Calu3 (cell line): Measurements from ENCODE around the gene RAB11B. TPM values are rescaled to one million over a fixed set of nuclear protein-coding genes. Genes with fewer than 3 reads are reported as not detected.

Experiments used
- BruUV-seq: library from RNA; stranded (reverse); fragments of 400-500 nt; replicated peaks from 2 replicates; lab custom pipeline; 2021; lab: Mats Ljungman, UMichigan
- CTCF ChIA-PET: fragments of 300-600 bp; sonication (Branson Sonifier 250); formaldehyde crosslinking; loops from one replicate; lab custom pipeline; 2022; ENCODE audit warnings: antibody characterized with exemption; lab: Charles Lee
- DNase-seq: peaks from one replicate; pipeline ENCODE4 v3.0.0; 2022
- H3K27ac Mint-ChIP-seq: one replicate; pipeline ENCODE4 v1.8.0; 2022; ENCODE audit warnings: mixed read lengths; ENCODE audit not compliant: unreplicated experiment
- H3K27me3 Mint-ChIP-seq: one replicate; pipeline ENCODE4 v1.8.0; 2022; ENCODE audit warnings: mixed read lengths; ENCODE audit not compliant: unreplicated experiment
- H3K36me3 Mint-ChIP-seq: one replicate; pipeline ENCODE4 v1.8.0; 2022; ENCODE audit warnings: mild to moderate bottlenecking, moderate library complexity, mixed read lengths; ENCODE audit not compliant: insufficient read depth, unreplicated experiment
- H3K4me1 Mint-ChIP-seq: one replicate; pipeline ENCODE4 v1.8.0; 2022; ENCODE audit warnings: mild to moderate bottlenecking, low read depth, mixed read lengths; ENCODE audit not compliant: unreplicated experiment
- H3K4me3 Mint-ChIP-seq: one replicate; pipeline ENCODE4 v1.8.0; 2022; ENCODE audit warnings: mild to moderate bottlenecking, low read depth, moderate library complexity, mixed read lengths; ENCODE audit not compliant: unreplicated experiment
- H3K9me3 Mint-ChIP-seq: one replicate; pipeline ENCODE4 v1.8.0; 2022; ENCODE audit warnings: low read depth, mixed read lengths; ENCODE audit not compliant: unreplicated experiment
- intact Hi-C: fragments of 100-400 bp; cut with micrococcal nuclease; formaldehyde crosslinking; loops from one replicate; pipeline ENCODE4 v1.10.0; 2022; ENCODE audit not compliant: unreplicated experiment
- total RNA-seq: library from RNA; stranded (reverse); gene quantifications from 2 replicates; pipeline ENCODE4 v1.2.3, GENCODE V29; 2022
- TF ChIP-seq, protein P1 (sequence below): fragments of 200-600 bp; IDR thresholded peaks from one replicate; pipeline ENCODE4 v1.8.0; 2022; ENCODE audit warnings: antibody characterized with exemption; ENCODE audit not compliant: unreplicated experiment

RAB11B gene
- total RNA-seq, 1 experiment from 2014 or later = 57.5 TPM

DNA sequence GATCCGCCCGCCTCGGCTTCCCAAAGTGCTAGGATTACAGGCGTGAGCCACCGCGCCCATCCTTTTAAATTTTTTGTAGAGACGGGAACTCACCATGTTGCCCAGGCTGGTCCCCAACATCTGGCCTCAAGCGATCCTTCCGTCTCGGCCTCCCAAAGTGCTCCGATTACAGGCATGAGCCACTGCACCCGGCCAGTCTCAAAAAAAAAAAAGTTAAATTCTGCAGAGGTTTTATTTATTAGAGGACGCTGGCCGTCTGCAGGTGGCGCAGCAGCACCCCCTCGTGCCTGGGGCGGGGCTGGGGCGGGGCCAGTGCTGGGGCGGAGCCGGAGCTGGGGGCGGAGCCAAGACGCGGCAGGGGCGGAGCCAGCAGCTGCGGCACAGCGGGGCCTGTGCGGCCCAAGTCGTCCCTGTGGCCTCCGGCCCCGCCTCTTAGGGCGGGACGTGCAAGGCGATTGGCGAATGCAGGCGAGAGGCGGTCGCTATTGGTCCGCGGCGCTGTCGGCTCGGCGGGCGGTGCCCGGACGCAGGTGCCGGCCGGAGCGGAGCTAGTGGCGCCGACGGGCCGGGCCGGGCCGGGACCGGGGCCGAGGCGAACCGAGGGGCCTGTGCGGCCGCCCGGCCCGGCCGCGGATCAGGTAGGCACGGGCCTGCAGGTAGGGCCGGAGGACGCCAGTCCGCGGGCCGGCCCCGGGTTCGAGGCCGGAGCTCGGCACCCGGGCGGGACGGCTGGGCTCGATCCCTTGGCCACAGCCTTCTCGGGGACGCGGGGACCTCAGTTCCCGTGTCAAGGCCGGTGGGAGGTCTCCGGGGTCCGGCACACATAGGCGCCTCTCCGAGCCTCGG lies 22.8 kb downstream of the RAB11B start, which contains the start of gene MARCHF2:
TSS of gene MARCHF2 (plus strand) at position 523 of the 846 bp plus-strand sequence. CDS start 8,536 bp downstream, outside the sequence.
- no peak within 1 kb of the TSS for H3K4me3 Mint-ChIP-seq
- no peaks in the 10 kb centered on the region for H3K27me3 Mint-ChIP-seq
- no peak within 1 kb of the TSS for H3K27ac Mint-ChIP-seq
- no TSS peak for BruUV-seq
- intact Hi-C loops = no loop called here
- no peaks in the 10 kb centered on the region for H3K9me3 Mint-ChIP-seq
- DNase-seq = peak; percentile 93
- TF ChIP-seq, protein P1, sequence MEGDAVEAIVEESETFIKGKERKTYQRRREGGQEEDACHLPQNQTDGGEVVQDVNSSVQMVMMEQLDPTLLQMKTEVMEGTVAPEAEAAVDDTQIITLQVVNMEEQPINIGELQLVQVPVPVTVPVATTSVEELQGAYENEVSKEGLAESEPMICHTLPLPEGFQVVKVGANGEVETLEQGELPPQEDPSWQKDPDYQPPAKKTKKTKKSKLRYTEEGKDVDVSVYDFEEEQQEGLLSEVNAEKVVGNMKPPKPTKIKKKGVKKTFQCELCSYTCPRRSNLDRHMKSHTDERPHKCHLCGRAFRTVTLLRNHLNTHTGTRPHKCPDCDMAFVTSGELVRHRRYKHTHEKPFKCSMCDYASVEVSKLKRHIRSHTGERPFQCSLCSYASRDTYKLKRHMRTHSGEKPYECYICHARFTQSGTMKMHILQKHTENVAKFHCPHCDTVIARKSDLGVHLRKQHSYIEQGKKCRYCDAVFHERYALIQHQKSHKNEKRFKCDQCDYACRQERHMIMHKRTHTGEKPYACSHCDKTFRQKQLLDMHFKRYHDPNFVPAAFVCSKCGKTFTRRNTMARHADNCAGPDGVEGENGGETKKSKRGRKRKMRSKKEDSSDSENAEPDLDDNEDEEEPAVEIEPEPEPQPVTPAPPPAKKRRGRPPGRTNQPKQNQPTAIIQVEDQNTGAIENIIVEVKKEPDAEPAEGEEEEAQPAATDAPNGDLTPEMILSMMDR = peak; percentile 33
- CTCF ChIA-PET = interaction anchor here (0.6 to 1.6 kb wide), 14 partner anchors 11 to 168 kb away, joined by 3 to 8 read pairs (median 4); partner anchors contain the start of genes HNRNPM and RAB11B
- no peaks in the 10 kb centered on the region for H3K36me3 Mint-ChIP-seq
- H3K4me1 Mint-ChIP-seq = no peaks in the 10 kb centered on the region

DNA sequence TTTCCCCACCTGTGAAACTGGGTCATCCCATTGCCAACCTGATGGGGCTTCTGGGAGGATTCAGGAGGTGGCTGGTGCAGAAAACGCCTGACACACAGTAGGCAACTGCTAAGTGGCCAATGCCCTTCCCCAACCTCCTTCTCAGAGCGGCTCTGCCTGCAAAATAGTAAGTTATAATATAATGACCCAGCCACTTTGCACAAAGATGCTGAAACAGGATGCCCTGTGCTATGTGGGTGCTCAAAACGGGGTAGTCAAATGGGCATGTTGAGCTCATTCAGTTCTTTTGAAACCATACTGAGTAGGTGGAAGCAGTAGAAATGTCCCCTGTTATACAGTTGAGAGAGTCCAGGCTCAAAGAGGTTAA lies 23.5 kb downstream of the RAB11B start:
- TF ChIP-seq, protein P1 = no peak
- no TSS peak for BruUV-seq
- no peaks in the 10 kb centered on the region for H3K27me3 Mint-ChIP-seq
- H3K4me3 Mint-ChIP-seq = no peak overlapping the region
- no peaks in the 10 kb centered on the region for H3K9me3 Mint-ChIP-seq
- H3K4me1 Mint-ChIP-seq = no peaks in the 10 kb centered on the region
- no peak for DNase-seq
- H3K27ac Mint-ChIP-seq = no peak overlapping the region
- intact Hi-C loops = no loop called here
- CTCF ChIA-PET = interaction anchor here (0.5 to 1.6 kb wide), 10 partner anchors 11 to 159 kb away, joined by 3 to 8 read pairs (median 4); partner anchors contain the start of genes HNRNPM and RAB11B
- no peaks in the 10 kb centered on the region for H3K36me3 Mint-ChIP-seq

DNA sequence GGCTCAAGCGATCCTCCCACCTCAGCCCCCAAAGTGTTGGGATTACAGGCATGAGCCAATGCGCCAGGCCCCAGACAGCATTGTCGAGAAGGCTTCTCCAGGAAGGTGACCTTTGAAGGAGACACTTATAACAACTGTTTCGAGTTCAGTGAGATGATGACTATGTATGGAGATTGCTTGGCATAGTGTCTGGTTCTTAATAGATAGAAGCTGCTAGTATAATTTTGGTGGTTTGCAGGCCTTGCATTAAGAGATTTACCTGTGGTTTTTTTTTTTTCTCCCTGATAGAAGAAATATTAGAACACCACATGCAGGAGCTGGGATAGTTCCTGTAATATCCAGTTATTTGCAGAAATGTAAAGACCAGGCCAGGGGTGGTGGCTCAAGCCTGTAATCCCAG lies 26.6 kb downstream of the RAB11B start:
- no TSS peak for BruUV-seq
- intact Hi-C loops = no loop called here
- Mint-ChIP-seq H3K9me3 (no peaks in the 10 kb centered on the region), H3K27ac (no peak overlapping the region), H3K4me3 (no peak overlapping the region), H3K36me3 (no peaks in the 10 kb centered on the region), H3K4me1 (no peaks in the 10 kb centered on the region), H3K27me3 (no peaks in the 10 kb centered on the region)
- TF ChIP-seq, protein P1 = no peak
- CTCF ChIA-PET = no interaction called here
- no peak for DNase-seq

DNA sequence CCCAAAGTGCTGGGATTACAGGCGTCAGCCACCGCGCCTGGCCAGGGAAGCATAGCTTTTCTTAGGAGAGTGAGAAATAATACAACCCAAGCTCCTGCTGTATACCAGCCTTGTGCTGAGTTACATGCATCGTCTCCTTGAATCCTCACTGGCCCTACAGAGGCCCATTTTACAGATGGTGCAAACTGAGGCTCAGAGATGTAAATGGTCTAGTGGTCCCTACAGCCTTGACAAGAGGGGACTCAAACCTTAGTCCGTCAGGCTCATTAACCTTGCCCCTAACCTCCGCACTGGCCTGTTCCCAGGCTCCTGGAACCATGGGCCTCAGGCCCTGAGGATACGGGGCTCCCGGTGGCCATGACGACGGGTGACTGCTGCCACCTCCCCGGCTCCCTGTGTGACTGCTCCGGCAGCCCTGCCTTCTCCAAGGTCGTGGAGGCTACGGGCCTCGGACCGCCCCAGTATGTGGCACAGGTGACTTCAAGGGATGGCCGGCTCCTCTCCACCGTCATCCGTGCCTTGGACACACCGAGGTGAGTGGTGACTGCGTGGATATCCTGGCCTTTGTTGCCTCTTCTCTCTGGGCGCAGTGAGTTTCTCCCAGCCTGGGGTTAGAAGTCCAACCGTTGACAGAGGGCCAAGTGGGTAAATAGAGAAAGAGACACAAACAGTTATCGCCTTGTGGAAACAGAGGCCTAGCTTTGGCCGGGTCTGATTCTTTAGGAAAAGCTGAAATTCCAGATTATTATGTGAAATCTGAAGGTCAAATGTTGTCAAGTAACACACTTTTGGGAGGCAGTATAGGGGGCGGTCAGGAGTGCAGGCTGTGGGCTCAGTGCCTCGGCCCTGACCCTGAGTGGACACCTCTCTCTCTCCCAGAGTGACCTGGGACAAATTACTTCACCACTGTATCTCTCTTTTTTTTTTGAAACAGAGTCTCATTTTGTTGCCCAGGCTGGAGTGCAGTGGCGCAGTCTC lies 31.6 kb downstream of the RAB11B start:
- CTCF ChIA-PET = no interaction called here
- Mint-ChIP-seq H3K9me3 (no peaks in the 10 kb centered on the region), H3K27me3 (no peaks in the 10 kb centered on the region), H3K4me3 (no peak overlapping the region), H3K36me3 (peaks cover 6% of the 10 kb centered on the region), H3K4me1 (no peaks in the 10 kb centered on the region), H3K27ac (no peak overlapping the region)
- no TSS peak for BruUV-seq
- intact Hi-C loops = no loop called here
- DNase-seq = no peak
- TF ChIP-seq, protein P1 = no peak
